HG03432 (cell line): ENCODE measurements around the gene SRSF4.
A peak's percentile ranks its signal among the peaks of the same experiment; 100 is the strongest.
"Not testable (repeated sequence)": the region's sequence is repeated elsewhere in the genome, so short reads cannot be mapped to it uniquely, and the experiment has no call there.

Experiments
- ATAC-seq: cut with Tn5 transposase; IDR thresholded peaks from one replicate; pipeline ENCODE4 v1.9.1; 2021; ENCODE audit warnings: mild to moderate bottlenecking, moderate library complexity; ENCODE audit not compliant: unreplicated experiment

Gene SRSF4

DNA sequence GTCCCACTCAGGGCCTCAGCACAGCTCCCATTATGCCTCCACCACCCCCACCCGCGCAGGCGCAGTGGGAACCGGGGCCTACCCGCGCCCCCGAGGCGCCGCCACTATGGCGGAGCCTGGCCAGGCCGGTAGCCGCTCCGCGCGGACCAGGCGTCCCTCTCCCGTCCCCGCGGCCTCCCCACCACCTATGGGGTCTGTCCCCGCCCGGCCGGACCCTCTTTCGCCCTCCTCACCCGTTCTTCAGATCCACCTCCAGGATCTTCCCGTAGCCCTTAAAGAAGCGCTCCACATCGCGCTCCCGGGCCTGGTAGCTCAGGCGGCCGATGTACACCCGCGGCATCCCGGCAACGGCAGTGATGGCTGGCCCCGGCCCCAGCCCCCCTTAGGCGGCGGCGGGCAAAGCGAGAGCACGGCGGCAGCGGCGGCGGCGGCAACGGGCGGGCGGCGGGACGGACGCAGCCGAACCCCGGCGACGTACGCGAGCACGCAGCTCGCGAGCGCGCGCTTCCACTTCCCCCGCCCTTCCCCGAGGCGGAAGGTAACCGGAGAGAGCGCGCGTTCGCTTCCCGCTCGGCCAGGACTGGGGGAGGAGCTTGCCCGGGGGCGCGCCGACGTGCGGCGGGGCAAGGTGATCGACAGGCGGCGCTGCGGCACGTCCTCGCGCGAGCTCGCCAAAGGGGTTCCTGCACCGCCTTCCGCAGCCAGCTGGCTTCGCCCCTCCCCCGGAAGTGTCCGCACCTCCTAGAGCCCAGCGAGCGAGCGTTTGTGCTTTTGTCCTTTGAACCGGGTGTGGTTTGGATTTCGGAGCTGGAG lies at the start of gene SRSF4:
Gene SRSF4 (minus strand): TSS at position 488 of the 813 bp plus-strand sequence. CDS start 148 bp downstream, at position 340.
- peak; percentile 89 for ATAC-seq

DNA sequence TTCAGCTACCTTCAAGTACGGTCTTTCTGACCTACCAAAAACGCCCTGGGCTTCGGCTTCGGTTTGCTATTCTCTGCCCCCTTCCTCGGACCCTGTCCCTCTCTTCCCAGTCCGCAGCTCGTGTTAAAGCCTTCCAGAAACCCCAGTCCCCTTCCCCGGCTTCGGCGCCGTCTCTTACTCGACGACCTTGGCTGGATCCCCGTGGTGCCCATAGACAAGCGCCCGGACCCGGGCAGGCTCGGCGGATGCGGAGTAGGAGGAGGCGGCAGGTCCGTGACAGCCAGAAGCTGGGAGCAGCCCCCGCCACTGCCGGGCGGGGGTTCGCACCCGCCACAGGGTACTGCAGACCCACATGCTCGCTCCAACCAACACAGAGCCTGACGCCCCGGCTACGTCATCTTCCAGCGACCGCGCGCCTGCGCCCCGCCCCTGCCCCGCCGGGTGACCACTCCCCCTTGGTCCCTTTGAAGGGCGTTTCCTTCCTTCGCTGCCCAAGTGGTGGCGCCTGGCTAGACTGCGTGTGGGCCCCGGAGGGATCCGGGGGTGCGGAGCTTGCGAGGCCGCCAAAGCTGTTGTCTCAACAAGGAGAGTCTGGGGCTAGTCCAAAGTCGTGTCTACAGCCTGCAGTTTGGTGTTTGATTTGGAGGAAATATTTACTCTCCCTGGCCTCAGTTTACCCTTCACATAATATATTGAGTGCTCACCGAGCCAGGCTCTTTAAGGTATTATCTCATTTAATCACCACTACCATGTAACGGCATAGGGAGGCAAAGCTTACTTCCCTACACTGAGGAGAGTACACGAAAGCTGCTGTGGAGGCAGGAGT lies 49.1 kb upstream of the SRSF4 start, which contains the start of gene MECR:
Gene MECR (minus strand): TSS at position 382 of the 826 bp plus-strand sequence. CDS start 28 bp downstream, at position 354.
- ATAC-seq: peak; percentile 96

DNA sequence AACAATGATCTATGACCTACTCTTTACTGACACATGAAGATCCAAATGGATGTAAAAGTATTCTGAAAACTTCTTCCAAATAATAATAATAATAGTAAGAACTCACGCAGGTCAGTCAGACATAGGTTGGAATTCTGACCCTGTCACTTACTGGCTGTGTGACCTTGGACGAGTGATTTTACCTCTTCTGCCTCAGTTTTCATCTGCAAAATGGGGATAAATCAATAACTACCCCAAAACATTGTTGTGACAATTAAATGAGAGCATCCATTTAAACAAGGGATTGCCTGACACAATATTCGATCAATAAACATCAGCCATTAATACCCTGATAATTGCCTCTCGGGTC lies 48.5 kb upstream of the SRSF4 start:
- ATAC-seq: no peak

DNA sequence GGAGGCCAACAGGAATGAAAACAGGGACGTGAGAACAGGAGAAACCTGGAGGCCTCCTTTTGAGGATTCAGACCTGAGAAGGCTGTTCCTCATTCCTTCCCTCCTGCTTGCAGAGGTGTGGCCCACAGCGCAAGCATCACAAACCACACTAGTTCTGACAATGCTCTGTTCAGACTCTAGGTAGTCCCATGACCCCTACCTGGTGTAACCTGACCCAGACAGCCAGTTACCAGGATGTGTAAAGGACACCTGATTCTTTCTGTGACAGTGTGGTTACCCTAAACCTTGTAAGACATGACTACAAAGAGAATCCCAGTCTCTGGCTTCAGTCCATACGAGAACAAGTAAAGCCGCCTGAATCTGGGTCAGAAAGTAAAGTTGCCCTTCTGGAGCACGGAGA lies 45.8 kb upstream of the SRSF4 start:
- no peak for ATAC-seq

DNA sequence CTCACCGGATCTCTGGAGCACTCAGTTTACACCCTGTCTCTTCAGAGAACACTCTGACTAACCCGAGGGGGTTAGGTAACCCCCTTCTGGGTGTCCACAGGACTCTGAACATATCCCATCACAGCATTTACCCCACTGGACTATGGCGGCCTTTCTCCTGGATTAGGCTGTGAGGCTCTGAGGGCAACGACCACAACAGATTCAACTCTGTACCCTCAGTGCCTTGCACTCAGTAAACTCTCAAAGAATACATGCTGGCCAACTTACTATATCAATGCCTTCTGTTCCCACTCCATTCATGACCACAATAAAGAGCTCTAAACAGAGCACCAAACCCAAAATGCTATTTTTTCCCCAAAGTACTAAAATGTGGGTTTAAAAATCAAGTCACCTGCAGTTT lies 43.7 kb upstream of the SRSF4 start:
- no peak for ATAC-seq

DNA sequence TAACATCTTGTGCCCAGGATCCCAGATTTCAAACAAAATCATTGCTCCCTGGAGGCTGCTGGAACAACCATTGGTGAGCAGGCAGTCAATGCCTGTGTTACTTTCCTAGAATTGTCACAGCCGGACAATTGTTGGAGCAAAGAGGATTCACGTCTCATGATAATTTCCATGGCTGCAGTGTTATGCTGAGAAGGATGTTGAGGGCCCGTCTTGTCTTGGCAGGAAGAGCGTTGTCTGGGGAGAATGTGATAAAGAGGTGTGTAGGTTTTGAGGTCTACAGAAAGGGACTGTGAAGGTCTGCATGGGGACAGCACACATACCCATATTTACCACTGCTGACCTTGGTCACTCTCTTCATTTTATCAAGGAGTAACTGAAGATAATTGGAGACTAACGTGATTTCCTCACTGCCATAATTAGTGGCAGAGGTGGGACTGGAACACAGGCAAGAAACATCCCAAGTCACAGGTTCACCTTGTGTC lies 42.7 kb upstream of the SRSF4 start:
- no peak for ATAC-seq

DNA sequence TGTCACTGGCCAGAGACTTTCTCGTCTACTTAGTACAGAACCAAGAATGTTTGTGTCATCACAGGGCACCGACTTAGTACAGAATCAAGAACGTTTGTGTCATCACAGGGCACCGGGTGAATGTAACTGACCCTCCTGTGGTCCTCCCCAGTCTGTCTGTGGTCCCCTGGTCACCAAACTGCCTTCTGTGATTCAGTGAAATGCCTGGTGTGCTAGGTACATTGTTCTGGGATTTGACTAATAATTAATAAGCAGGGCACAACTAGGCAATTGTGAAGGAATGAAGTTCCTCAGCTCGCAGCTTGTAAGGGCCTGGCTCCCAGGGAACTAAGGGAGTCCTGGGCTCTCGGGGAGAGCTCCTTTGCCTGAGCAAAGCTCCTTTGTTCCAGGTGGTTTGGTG lies 41.8 kb upstream of the SRSF4 start:
- ATAC-seq: no peak

DNA sequence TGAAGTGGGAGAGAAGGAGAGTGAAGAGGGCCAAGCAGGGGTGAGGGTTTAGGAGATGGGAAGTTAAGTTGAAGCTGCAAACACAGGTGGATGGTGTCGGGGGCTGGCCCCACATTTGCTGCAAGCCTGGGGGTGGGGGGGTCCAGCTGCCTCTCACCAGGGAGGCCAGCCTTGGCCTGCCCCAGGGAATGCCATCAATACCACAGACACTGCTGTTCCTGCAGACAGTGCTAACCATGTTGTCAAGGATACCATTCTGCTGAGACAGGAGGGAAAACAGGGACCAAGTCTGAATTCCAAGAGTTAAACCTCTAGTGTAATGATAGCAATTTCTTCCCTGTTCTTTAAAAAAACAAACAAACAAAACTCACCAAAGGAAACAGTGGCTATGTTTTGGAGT lies 41.0 kb upstream of the SRSF4 start:
- no peak for ATAC-seq

DNA sequence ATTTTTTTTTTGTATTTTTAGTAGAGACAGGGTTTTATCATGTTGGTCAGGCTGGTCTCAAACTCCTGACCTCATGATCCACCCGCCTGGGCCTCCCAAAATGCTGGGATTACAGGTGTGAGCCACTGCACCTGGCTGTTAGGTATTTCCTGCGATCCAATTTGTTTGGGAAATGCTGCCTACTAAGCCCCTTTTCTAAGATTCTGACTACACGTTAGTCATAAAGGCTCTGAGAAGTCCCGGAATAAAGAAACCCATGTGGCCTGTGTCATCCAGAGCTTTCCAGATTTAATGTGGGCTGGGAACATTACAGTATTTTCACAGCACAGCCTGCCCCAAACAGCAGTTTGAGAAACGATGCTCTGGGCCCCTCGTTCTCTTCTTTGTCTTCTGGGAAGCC lies 40.6 kb upstream of the SRSF4 start:
- ATAC-seq: not testable (repeated sequence)

DNA sequence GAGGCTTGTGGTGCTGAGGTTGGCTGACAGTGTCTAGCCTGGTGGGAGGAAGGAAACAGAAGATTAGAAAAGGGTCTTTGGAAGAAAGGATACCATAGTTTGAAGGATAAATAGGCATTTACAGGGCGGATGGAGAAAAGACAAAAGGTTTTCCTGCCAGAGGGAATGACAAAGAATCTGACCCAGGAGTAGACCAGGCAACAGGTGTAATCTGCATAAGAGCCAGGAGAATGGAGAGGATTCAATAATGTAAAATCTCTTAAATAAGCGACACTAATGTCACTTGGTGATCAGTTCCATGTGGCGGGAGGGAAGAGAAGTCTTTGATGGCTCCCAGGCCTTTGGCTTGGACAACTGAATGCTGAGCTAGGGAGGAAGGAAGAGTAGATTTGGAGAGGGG lies 39.6 kb upstream of the SRSF4 start:
- no peak for ATAC-seq

DNA sequence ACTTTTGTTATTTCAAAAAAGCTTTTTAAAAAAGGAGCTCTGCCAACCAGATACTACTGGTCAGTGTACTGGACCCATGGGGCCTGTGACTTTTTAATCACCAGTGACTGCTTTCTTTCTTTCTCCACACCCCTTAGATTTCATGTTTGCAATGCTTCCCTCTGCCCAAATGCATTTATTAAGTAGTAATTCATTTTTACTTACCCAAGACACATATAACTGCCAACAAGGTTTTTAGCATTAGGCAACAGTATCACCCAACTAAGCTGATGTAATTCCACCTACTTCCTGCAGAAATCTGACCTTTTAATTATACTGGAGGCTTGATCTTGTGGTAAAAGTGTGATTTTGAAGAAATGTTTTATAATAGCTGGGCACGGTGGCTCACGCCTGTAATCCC lies 36.5 kb upstream of the SRSF4 start:
- ATAC-seq: no peak

DNA sequence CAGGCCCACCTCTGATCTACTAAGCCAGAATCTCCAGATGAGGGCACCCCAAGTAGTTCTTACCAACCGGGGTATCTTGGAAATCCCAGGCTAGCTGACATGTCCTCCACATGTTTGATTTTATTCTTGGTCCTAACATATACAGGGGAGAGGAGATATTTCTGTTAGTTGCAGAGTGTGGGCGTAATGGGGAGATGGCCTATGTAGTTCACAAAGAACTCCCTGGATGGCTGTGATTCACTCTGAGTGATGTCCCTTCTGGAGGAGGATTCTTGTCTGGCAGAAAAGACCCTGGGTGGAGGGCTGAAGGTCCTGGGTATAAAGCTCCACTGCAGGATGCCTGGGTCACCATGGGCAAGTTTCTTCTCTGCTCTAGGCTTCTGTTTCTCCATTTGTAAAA lies 35.9 kb upstream of the SRSF4 start:
- ATAC-seq: no peak

DNA sequence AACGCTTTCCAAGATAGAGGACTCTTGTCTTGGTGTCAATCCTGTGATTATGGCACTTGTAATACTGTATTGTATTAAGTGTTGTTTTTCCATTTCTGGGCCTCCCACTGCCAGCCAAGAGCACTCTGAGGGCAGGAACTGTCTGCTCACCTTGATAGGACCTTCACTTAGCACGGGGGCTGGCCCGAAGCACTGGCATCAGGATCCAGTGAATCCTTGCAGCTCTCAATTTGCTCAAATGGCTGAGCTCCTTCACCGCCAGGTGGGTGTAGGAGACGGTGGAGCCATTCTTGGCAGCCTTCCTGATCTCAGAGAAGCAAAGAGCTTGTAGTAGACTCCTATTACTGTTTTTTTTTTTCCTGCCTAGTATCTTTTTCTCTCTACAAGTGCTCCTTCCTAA lies 31.4 kb upstream of the SRSF4 start:
- no peak for ATAC-seq

DNA sequence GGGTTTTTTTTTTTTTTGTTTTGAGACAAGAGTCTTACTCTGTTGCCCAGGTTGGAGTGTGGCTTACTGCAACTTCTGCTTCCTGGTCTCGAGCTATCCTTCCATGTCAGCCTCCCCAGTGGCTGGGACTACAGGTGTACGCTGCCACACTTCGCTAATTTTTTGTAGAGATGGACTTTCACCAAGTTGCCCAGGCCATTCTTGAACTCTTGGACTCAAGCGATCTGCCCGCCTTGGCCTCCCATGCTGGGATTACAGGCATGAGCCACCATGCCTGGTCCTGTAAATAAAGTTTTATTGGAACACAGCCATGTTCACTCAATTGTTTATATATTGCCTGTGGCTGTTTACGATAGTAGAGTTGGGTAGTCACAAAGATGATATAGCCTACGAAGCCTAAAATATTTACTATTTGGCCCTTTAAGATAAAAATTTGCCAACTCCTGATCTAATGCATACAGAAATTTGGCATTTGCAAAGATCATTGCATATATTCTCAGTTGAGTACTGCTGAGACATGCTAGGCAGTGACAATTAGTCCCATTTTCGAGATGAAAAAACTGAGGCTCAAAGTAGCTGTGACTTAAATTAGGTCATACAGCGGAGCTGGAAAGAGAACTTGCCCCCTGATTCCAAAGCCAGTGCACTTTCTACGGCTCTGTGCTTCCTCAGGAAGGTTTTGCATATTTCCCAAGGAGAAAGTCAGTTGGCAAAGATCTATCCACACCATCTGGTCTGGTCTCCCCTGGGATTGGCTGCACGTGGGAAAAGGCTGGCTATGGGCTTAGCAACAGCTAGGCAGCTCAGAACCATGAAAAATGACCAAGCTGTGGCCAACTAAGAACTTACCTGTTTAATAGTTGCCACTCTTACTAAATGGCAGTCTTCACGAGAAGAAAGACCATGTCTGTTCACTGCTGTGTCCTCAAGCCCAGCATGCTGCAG lies 29.7 kb upstream of the SRSF4 start:
- no peak for ATAC-seq

DNA sequence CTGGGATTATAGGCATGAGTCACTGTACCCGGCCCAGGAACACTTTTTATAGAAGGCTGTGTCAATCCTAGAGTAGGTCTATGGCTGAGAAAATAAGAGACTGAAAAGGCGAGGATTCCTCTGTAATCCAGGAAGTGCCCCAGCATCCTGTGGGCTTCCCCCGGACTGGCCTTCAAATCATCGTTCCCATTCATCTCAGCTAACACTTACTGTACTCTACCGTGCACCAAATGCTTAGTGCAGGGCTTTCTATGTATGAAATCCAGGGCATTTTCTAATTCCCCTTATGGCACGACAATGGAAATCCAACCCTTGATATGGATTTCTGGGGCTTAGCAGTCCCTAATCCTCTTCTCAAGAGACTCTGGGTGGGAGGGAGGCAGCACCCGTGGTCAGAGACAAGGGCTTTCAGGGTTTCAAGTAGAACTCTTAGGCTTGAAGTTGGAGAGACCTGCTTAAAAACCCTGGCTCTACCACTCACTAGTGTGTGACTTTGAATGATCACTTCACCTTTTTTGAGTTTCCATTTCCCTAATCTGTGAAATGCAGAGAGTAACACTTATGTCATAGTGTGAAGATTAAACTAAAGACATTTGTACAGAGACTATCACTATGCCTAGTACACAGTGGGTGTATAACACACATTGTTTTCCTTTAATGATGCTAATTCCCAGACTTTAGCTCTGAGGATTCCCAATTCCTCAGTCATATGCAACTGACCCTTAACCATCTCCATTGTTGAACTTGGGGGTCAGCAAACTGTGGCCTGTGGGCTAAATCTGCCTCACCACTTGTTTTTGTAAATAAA lies 28.8 kb upstream of the SRSF4 start:
- ATAC-seq: no peak

DNA sequence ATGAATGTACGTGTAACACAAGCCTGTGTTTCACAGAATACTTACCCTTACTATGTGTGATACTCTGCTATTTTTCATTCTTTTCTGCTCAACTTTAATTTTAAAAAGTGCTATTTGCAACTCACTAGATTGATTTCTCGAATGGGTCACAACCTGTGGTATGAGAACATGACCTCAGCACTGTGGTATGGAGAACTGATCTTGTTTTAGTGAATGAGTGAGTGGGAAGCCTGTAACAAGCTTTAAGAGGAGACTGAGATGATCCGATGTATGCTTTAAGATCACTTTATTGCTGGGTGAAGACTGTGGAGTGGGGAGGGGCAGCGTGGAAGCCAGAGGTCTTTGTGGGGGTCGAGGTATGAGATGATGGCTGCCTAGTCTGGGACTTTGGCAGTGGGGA lies 27.5 kb upstream of the SRSF4 start:
- no peak for ATAC-seq

DNA sequence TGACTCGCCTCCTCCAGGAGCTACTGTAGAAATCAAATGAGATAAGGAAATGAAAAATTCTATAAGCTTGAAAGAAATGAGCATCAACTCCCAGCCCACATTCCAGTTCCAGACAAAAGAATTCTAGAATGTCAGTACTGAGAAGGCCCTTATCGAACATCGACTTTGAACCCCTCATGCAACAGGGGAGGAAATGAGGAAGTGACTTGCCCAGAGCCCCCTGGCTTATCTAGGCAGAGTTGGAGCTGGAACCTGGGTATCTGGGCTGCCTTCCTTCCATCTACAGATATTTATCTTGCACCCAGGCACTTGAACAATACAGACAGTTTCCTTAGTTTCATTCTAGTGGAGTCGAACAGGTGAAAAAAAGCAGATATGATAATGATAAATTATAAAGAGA lies 26.7 kb upstream of the SRSF4 start:
- ATAC-seq: no peak

DNA sequence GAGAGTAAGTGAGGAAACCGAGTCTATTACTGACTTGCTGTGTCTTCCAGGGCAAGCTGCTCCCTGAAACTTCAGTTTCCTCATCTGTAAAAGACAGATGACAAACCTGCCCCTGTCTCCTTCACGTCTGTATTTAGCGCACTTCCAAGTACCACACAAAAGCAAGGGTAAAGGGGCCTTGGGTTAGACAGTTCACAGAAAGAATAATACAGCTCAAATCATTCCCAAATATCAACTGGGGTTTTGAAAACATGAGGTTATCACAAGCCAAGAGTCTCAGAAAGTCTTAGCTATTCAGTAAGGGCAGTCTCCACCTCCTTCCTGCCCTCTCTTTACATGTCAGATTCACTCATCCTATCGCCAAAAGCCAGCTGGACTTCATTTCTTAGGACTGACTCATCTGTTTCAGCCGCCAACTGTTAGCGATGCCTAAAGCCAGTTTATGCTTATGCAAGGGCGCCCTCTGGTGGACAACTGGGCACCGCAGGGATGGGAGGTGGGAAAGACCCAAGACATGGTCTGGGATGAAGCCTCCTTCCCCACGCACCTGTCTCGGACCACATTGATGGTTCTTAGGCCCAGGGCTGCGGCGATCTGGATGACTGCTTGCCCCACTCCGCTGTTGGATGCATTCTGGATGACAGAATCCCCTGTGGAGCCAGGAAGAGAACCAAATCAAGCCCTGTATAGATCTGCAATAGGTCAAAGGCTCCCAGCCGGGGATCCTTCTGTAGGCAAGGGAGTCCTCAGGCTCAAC lies 21.1 kb upstream of the SRSF4 start:
- ATAC-seq: peak; percentile 47

DNA sequence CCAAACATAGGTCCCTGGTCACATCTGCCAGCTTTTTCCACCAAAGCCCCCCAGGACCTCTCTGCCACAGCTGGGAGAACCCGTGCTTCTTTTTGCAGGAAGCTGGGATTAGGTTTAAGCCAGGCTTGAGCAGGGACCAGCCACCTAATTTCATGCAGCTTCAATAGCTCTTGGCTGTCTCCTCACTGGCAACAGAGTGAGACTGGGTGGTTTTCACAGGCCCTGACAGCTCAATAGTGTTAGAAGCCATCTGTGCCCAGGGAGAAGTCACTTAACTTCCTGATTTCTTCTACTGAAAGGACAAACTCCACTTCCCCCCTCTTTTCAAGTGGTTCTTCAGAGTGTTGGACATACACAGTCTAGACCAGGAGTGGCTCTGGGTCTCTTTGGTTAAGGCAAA lies 20.4 kb upstream of the SRSF4 start:
- ATAC-seq: no peak
